ENCODE data around the gene ANKRD62. TPM values are rescaled to one million over a fixed set of nuclear protein-coding genes. Genes with fewer than 3 reads are reported as not detected.
"Not testable (repeated sequence)": the region's sequence is repeated elsewhere in the genome, so short reads cannot be mapped to it uniquely, and the experiment has no call there.

ANKRD62 gene
- polyA plus RNA-seq, 1 donor: 0.01 TPM

DNA sequence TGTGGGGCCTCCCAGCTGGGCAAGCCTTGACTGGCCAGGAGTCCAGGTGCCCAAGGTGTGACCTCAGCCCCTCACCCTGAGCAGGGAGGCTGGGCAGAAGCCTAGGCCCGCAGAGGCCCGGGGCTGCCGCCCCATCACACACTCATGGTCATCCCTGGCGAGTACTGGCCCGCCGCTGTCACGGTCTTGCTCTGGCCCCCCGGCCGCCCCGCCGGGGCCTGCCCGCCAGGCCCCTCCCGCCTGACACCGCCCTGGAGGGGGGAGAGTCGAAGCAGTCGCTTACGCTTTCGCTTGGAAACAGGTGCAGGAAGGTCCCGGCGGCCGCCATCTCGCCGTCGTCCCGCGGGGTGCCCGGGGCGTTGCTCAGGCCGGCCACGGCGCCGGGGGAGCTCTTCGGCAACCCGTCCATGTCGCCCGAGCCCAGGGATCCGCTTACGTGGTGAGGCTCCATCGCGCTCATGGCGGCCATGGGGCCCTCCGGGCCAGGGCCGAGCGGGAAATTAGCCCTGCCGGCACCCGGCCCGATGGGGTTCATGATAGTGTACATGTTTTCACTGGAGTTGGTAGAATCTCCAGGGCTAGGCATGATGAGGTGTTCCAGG lies 26.6 kb upstream of the ANKRD62 start:
- H3K27ac ChIP-seq (ENCODE audit: low read length): no peak overlapping the region
- no peaks in the 10 kb centered on the region for H3K27me3 ChIP-seq (ENCODE audit: control insufficient read depth, insufficient read depth, low read length)
- H3K36me3 ChIP-seq (ENCODE audit: control insufficient read depth, insufficient read depth, low read length): no peaks in the 10 kb centered on the region
- no peak for DNase-seq
- H3K4me1 ChIP-seq (ENCODE audit: control insufficient read depth, insufficient read depth, low read length): no peaks in the 10 kb centered on the region
- no CpG with 5 or more reads among the region's 47 CpGs for WGBS (ENCODE audit: insufficient coverage, low lambda C conversion rate)
- no peak overlapping the region for H3K4me3 ChIP-seq (ENCODE audit: low read length)
- peaks cover 8% of the 10 kb centered on the region for H3K9me3 ChIP-seq (ENCODE audit: control insufficient read depth, low read depth, low read length)

DNA sequence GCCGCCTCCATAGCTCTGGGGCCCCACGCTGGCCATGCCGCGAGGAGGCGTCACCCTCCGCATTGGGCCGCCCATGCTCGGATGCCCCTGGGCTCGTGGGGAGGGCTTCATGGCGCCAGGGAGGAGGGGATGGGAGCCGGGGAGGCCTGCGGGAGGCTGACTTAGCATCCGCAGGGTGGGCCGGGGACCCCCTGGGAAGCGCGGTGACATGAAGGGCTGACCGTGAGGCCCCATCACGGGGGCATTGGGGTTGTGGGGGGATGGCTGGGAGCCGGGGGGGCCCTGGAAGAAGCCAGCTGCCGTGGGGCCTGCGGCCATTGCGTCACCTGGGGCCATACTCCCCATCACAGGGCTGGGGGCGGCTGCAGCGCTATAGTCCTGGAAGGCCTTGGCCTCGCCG lies 26.0 kb upstream of the ANKRD62 start:
- Histone ChIP-seq H3K27me3 (ENCODE audit: control insufficient read depth, insufficient read depth, low read length) (no peaks in the 10 kb centered on the region), H3K9me3 (ENCODE audit: control insufficient read depth, low read depth, low read length) (peaks cover 8% of the 10 kb centered on the region), H3K4me3 (ENCODE audit: low read length) (no peak overlapping the region), H3K36me3 (ENCODE audit: control insufficient read depth, insufficient read depth, low read length) (no peaks in the 10 kb centered on the region), H3K27ac (ENCODE audit: low read length) (no peak overlapping the region), H3K4me1 (ENCODE audit: control insufficient read depth, insufficient read depth, low read length) (no peaks in the 10 kb centered on the region)
- no peak for DNase-seq
- no CpG with 5 or more reads among the region's 26 CpGs for WGBS (ENCODE audit: insufficient coverage, low lambda C conversion rate)

DNA sequence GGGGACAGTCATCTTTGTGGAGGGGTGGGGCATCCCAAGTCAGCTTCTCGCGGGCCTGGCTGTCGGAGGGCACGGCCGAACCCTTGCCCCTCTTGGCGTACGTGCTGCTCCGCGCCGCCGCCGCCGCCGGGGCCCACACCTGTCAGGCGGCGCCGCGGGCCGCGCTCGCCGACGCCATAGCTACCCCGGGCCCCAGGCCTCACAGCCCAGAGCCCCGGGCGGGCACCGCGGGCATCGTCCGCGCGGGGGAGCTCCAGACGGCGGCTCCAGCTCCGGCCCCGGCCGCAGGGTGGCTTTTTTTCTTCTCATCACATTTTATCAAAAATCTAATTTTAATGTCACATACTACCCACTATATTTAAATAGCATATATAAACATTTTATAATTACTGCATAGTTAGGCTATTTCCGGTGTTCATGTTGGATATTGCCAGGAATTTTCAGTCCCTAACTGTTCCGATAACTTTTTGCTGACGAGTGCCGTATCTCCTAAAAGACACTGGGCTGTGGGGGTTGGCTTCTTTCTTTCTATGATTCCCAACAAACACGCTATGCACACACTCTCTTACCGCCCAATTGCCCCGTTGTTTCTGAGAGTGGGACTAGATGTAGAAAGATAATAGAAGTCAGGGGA lies 25.2 kb upstream of the ANKRD62 start:
- H3K36me3 ChIP-seq (ENCODE audit: control insufficient read depth, insufficient read depth, low read length); DNase-seq; H3K27ac ChIP-seq (ENCODE audit: low read length); H3K9me3 ChIP-seq (ENCODE audit: control insufficient read depth, low read depth, low read length); H3K4me1 ChIP-seq (ENCODE audit: control insufficient read depth, insufficient read depth, low read length); H3K4me3 ChIP-seq (ENCODE audit: low read length); H3K27me3 ChIP-seq (ENCODE audit: control insufficient read depth, insufficient read depth, low read length): not testable (repeated sequence)
- 93% methylated on average over 2 of the region's 44 CpGs for WGBS (ENCODE audit: insufficient coverage, low lambda C conversion rate)

DNA sequence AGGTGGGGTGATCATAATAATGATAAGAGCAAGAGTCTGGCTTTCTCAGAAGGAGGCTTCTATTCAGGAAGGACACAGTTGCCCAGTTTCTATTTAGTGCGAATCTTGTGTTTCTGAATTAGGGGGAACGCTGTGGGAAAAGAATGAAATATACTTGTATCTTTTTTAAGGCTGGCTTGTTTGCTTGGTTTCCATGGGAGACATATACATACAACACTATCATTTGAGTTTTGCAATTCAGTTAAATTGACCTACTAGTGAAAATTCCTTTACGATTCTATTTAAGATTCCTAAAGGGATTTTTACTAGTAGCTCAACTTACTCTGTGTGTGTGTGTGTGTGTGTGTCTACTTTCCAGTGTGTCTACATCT lies 24.7 kb upstream of the ANKRD62 start:
- Histone ChIP-seq H3K4me3 (ENCODE audit: low read length) (no peak overlapping the region), H3K27me3 (ENCODE audit: control insufficient read depth, insufficient read depth, low read length) (no peaks in the 10 kb centered on the region), H3K36me3 (ENCODE audit: control insufficient read depth, insufficient read depth, low read length) (no peaks in the 10 kb centered on the region), H3K9me3 (ENCODE audit: control insufficient read depth, low read depth, low read length) (peaks cover 8% of the 10 kb centered on the region), H3K27ac (ENCODE audit: low read length) (no peak overlapping the region), H3K4me1 (ENCODE audit: control insufficient read depth, insufficient read depth, low read length) (no peaks in the 10 kb centered on the region)
- no CpG with 5 or more reads among the region's 3 CpGs for WGBS (ENCODE audit: insufficient coverage, low lambda C conversion rate)
- DNase-seq: no peak

DNA sequence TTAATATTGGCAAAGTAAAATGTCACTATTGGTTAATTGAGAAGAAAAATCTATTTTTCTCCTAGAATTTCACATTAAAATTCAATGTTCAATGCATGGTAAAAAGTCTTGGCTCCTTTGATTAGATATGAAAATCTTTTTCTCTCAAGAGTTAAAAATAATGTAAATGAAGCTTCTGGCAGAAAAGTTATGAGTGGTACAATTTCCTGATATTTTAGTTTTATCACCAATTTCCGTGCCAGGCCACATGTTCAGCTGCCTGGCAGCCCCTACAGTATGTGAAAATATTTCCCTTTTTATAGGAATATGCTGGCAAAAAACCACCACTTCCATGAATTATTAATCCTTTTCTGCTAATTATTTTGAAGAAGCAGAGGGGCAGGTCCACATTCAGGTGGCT lies 22.6 kb upstream of the ANKRD62 start:
- not testable (repeated sequence) for H3K4me3 ChIP-seq (ENCODE audit: low read length); H3K27me3 ChIP-seq (ENCODE audit: control insufficient read depth, insufficient read depth, low read length); H3K27ac ChIP-seq (ENCODE audit: low read length); H3K9me3 ChIP-seq (ENCODE audit: control insufficient read depth, low read depth, low read length); H3K4me1 ChIP-seq (ENCODE audit: control insufficient read depth, insufficient read depth, low read length); H3K36me3 ChIP-seq (ENCODE audit: control insufficient read depth, insufficient read depth, low read length); DNase-seq
- WGBS (ENCODE audit: insufficient coverage, low lambda C conversion rate): no CpG with 5 or more reads among the region's 1 CpG

DNA sequence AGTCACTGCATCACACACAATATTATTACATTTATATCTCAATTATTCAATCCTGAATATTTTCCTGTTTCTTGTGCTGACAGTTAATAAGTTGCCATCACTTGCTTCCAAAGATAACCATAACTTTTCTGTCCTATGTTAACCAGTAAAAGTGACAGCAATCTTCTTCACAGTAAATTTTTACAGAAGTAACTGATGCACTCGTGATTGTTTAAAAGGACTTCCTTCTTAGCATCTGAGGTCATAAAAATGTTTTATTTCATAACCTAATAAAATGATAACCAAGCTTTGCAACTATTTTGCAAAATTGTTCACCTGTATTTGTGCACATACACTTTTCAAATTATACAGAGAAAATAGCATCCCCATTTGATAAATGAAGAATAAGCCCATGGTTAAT lies 20.6 kb upstream of the ANKRD62 start:
- Histone ChIP-seq H3K27ac (ENCODE audit: low read length) (no peak overlapping the region), H3K4me3 (ENCODE audit: low read length) (no peak overlapping the region), H3K27me3 (ENCODE audit: control insufficient read depth, insufficient read depth, low read length) (no peaks in the 10 kb centered on the region), H3K4me1 (ENCODE audit: control insufficient read depth, insufficient read depth, low read length) (no peaks in the 10 kb centered on the region), H3K36me3 (ENCODE audit: control insufficient read depth, insufficient read depth, low read length) (no peaks in the 10 kb centered on the region), H3K9me3 (ENCODE audit: control insufficient read depth, low read depth, low read length) (no peaks in the 10 kb centered on the region)
- no peak for DNase-seq
- WGBS (ENCODE audit: insufficient coverage, low lambda C conversion rate): no CpG with 5 or more reads among the region's 1 CpG

DNA sequence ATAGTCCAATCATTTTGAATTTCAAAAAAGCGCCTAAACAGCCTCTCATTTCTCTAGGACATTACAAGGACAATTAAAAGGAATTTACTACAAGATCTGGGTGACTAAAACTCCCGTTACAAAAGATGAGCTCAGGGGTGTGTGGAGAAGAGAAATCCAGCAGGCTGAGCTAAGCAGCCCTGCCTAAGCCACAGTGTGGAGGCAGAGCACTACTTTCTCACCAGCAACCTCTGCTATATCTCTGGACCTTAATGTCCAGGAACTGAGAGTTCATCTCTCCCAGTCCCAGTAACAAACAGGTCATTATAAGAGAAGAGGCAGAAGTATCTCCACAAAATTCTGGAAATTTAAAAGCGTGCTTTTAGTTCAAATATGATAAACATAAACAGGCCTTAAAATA lies 18.9 kb upstream of the ANKRD62 start:
- H3K27me3 ChIP-seq (ENCODE audit: control insufficient read depth, insufficient read depth, low read length): no peaks in the 10 kb centered on the region
- H3K4me3 ChIP-seq (ENCODE audit: low read length): no peak overlapping the region
- H3K4me1 ChIP-seq (ENCODE audit: control insufficient read depth, insufficient read depth, low read length): no peaks in the 10 kb centered on the region
- WGBS (ENCODE audit: insufficient coverage, low lambda C conversion rate): 83% methylated on average over 1 of the region's 3 CpGs
- DNase-seq: no peak
- H3K9me3 ChIP-seq (ENCODE audit: control insufficient read depth, low read depth, low read length): no peaks in the 10 kb centered on the region
- H3K27ac ChIP-seq (ENCODE audit: low read length): no peak overlapping the region
- no peaks in the 10 kb centered on the region for H3K36me3 ChIP-seq (ENCODE audit: control insufficient read depth, insufficient read depth, low read length)

DNA sequence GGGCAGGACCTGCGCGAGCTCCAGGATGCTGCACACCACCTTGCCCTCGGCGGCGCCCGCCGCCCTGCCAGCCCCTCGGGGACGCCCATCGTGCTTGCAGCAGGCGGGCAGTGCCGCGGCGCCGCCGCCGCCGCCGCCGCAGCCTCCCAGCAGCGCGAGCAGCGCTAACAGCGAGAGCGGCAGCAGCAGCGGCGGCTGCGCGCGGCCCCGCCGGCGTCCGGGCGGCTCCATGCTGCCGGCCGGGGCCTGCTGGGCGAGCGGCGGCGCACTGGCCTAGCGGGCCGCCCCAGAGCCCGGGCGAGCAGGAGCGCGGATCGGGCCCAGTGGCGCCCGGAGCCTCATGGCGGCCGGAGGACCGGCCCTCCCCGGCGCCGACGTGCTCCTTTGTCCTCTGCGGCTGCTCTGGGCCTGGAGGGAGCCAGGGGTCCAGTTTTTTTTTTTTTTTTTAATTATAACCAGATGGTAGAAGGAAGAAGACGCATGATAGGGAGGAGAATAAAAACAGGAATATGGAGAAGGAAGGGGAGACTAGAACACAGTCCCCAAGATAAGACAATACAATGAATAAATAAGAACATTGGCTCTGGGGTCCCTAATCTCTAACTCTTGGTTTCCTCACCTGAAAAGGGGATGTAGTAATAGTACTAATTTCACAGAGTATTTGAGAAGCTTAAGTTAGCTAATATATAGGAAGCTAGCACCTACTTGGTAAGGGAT lies 17.1 kb upstream of the ANKRD62 start:
- peak in 1 of 2 donors; percentile 15 for DNase-seq
- no CpG with 5 or more reads among the region's 59 CpGs for WGBS (ENCODE audit: insufficient coverage, low lambda C conversion rate)
- Histone ChIP-seq H3K36me3 (ENCODE audit: control insufficient read depth, insufficient read depth, low read length) (no peaks in the 10 kb centered on the region), H3K9me3 (ENCODE audit: control insufficient read depth, low read depth, low read length) (no peaks in the 10 kb centered on the region), H3K27me3 (ENCODE audit: control insufficient read depth, insufficient read depth, low read length) (no peaks in the 10 kb centered on the region), H3K4me1 (ENCODE audit: control insufficient read depth, insufficient read depth, low read length) (no peaks in the 10 kb centered on the region), H3K4me3 (ENCODE audit: low read length) (no peak overlapping the region), H3K27ac (ENCODE audit: low read length) (no peak overlapping the region)

DNA sequence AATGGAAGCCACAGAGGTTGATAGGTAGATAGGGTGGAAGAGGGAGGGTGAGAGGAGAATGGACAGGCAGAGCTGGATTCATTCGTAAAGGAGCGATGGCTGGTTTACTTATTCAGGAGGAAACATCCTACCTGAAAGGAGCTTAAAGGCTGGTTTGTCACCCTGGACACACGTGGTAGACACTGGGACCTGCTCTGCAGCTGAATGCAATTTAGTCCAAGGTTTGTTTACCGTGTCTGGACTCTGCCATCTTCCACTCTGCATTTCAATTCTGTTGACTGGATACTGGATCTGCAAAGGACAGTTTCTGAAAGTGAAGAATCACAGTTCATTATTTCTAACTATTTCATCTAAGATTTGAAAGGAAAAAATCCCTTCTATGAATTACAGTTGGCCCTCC lies 15.6 kb upstream of the ANKRD62 start:
- DNase-seq; H3K27me3 ChIP-seq (ENCODE audit: control insufficient read depth, insufficient read depth, low read length); H3K4me3 ChIP-seq (ENCODE audit: low read length); H3K27ac ChIP-seq (ENCODE audit: low read length); H3K9me3 ChIP-seq (ENCODE audit: control insufficient read depth, low read depth, low read length); H3K4me1 ChIP-seq (ENCODE audit: control insufficient read depth, insufficient read depth, low read length); H3K36me3 ChIP-seq (ENCODE audit: control insufficient read depth, insufficient read depth, low read length): not testable (repeated sequence)
- no CpG with 5 or more reads among the region's 4 CpGs for WGBS (ENCODE audit: insufficient coverage, low lambda C conversion rate)

DNA sequence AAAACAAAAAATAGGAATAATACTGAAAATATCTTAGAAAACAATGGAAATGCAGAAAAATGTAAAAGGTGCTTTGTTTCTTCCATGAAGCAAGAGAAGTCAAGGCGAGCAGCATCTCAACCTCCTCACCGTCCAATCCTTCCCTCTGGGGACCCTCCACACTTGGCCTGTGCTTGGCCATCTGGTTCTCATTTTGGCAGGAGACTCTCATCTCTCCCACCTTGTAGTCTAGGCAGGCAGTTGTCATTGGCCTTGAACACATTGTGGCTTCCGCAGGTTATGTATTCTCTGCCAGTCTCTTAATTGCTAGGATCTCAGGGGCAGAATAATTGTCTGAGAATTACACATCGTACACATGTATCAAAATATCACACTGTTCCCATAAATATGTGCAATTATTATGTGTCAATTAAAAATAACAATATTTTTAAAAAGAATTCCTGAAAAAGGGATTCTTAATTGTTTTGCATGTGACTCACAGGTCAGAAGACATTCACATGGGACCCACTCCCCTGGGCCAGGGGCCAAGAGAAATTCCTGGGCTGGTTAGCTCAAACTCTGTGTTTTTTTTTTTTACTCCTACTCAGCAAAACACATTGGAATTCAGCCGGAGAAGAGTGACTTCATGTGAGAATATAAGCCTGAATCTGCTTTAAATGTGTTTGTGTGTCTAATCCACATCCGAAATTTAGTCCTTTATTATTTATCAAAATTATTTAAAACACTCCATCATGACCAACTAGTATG lies 14.0 kb upstream of the ANKRD62 start:
- 83% methylated on average over 1 of the region's 6 CpGs for WGBS (ENCODE audit: insufficient coverage, low lambda C conversion rate)
- H3K4me1 ChIP-seq (ENCODE audit: control insufficient read depth, insufficient read depth, low read length): no peaks in the 10 kb centered on the region
- DNase-seq: peak in 1 of 2 donors; percentile 30
- H3K9me3 ChIP-seq (ENCODE audit: control insufficient read depth, low read depth, low read length): no peaks in the 10 kb centered on the region
- H3K36me3 ChIP-seq (ENCODE audit: control insufficient read depth, insufficient read depth, low read length): no peaks in the 10 kb centered on the region
- no peaks in the 10 kb centered on the region for H3K27me3 ChIP-seq (ENCODE audit: control insufficient read depth, insufficient read depth, low read length)
- H3K4me3 ChIP-seq (ENCODE audit: low read length): no peak overlapping the region
- no peak overlapping the region for H3K27ac ChIP-seq (ENCODE audit: low read length)
